ENCODE measurements around the gene CCDC88C. TPM values are rescaled to one million over a fixed set of nuclear protein-coding genes. Genes with fewer than 3 reads are reported as not detected.
"Not testable (repeated sequence)": the region's sequence is repeated elsewhere in the genome, so short reads cannot be mapped to it uniquely, and the experiment has no call there.

CCDC88C gene
- polyA plus RNA-seq, 12 donors: 8.9 to 30.9 (median 13.1) TPM; not detected in 1

DNA sequence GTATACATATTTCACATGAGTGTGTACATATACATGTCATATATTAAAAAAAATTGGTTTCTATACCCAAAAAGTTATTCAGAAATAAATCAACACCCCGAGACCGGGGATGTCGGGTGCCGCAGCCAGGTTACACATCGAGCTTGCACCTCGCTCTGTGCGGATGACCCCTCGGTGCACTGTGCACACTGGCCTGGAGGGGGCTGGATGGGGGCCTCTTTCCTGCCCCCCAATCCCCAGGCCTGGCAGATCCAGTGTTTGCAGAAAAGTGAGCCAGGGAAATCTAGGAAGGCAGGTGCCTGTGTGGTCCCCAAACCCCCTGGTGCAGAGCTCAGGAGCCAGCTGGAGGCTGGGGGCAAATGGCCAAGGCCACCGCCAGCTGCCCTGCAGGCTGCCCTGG lies 146.0 kb downstream of the CCDC88C start:
- no peak for DNase-seq

DNA sequence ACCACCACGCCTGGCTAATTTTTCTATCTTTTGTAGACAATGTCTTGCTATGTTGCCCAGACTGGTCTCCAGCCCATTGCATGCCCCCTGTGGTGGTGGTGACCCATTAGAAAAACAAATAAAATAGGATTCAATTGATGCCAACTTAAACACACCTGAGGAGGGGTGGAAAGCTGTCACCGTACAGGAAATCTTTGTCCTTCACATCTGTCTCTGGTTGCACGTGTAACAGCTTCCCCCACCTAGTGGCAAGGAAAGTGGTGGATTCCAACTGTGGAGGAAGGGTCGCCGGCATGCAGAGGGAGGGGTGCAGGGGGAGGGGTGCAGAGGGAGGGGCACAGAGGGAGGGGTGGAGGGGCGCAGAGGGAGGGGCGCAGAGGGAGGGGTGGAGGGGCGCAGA lies 147.0 kb downstream of the CCDC88C start:
- no peak for DNase-seq

DNA sequence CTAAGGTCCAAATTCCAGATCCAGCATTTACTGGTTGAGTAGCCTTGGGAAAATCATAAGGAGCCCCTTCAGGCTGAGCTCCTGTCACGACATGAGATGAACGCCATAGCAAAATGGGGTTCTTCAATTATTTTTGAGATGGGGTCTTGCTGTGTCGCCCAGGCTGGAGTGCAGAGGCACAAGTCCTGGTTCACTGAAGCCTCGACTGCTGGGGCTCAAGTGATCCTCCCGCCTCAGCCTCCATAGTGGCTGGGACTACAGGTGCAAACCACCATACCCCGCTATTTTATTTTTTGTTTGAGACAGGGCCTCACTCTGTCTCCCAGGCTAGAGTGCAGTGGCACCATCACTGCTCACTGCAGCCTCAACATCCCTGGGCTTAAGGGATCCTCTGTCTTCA lies 147.4 kb downstream of the CCDC88C start:
- DNase-seq: no peak

DNA sequence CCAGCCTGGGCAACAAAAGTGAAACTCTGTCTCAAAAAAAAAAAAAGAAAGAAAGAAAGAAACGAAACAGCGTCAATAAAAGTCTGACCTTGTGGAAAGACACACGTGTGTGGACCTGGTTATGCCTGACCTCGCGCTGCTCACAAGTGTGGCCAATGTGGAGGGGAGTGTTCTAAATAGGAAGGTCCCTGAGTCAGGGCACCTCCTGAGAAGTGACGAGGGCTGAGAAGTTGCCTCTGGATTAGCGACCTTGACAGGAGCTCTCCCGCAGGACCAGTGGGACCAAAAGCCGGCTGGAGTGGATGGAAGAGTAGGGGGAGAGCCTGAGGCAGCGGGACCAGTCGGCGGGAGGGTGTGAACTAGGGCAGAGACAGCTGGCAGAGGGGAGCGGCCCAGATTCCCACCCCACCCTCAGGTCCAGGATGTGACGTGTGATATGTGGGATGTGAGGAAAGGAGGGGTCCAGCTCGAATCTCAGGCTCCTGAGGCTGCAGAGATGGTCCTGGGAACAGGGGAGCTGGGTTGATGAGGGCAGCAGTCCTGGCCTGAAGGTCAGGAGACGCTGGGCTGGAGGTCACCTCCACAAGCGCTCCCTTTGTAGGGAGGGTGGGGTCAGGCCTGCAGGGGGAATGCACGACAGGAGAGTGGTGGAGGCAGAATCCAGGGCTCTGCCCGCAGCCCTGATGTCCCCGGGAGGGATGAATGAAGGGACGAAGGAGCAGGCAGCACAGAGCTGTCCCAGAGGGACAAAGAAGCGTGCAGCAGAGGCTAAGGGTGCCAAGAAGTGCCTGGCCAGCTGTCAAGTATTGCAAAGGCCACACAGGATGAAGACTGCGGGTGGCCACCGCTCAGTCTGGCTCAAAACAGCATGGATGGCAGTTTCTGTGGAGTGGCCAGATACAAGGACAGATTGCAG lies 148.3 kb downstream of the CCDC88C start:
- no peak for DNase-seq

DNA sequence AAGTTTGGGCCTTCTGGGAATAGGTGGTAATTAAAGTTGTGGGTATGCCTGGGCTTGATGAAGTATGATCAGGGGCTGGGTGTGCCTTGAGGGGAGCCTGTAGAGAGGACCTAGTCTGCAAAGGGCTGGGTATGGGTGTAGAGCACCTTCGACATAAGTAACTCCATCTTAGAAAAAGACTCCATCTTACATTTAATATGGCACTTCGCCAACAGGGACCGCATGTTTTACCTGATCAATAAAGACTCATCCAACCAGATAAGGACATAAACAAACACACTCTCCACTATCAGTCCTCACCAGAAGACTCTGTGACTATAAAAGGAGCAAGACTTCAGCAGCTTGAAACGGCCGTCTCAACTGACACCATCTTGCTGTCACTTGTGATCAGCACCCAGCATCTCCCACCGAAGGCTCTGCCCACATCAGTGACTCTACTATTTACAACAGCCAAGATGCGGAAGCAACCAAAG lies 149.6 kb downstream of the CCDC88C start:
- DNase-seq: no peak

DNA sequence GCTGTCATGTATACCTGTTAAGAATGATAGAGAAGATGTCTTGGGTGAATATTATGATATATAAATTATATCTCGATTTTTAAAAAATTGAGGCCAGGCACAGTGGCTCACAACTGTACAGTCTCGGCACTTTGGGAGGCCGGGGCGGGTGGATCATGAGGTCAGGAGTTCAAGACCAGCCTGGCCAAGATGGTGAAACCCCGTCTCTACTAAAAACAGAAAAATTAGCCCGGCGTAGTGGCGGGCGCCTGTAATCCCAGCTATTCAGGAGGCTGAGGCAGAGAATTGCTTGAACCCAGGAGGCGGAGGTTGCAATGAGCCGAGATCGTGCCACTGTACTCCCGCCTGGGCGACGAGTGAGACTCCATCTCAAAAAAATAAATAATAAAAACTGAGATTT lies 151.3 kb downstream of the CCDC88C start:
- DNase-seq: not testable (repeated sequence)

DNA sequence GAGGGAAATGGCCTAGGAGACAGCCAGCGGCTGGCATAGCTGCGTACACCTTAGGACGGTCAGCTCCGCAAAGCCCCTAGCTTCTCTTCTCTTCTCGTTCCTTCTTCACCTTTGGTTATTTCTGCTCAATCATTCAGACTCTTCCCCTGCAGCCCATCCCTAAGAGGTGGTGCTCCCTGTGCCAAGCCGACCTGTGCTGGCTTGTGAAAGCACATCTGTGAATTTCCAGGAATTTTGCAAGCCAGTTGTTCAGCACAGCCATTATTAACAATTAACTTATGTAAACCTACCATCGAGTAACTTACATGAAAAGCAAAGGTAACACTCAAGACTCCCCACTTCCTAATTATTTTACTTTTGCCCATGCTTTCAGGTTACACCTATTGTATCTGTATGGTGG lies 152.2 kb downstream of the CCDC88C start:
- no peak for DNase-seq

DNA sequence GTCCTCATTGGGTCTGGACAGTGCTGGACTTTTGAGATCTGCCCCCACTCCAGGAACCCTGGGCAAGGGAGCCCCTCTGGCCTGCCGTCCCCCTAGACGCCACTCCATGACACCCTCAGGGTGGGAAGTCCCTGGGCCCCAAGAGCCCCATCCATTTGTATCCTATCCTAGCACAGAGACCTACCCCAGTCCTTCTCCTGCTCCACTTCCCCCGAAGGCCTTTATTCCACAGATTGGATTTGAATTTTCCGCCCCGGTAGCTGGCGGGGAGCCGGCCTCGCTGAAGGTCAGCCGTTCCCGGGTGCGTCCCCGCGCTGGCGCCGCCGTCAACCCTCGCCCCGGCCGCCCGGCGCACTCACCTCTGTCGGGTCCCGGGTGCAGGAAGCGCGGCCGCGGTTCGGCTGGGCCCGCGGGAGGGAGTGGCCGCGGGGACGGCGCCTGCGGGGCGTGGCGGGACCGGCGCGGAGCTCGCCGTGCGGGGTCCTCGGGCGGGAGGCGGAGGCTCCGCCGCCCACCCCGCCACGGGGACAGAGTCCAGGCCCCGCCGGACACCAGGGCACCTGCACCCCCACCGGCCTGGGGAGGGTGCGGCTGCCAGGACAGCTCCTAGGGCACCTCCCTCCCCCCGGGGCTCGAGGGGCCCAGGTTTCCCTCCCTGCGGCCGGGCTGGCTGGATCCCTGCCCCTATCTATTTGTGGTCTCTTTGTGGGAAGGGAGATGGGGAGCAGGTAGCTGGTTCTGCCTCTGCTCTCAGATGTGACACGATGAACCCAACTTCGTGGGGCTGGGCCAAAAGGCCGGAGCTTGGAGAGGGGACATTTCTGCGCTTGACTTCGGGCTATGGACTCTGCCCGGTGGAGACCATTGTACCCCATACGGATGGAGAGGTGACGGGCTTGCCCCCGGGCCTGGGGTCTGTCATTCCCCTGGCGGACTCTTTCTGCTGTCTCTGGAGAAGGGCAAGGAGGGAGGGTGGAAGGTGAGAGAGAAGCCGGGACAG lies 153.2 kb downstream of the CCDC88C start:
- no peak for DNase-seq

DNA sequence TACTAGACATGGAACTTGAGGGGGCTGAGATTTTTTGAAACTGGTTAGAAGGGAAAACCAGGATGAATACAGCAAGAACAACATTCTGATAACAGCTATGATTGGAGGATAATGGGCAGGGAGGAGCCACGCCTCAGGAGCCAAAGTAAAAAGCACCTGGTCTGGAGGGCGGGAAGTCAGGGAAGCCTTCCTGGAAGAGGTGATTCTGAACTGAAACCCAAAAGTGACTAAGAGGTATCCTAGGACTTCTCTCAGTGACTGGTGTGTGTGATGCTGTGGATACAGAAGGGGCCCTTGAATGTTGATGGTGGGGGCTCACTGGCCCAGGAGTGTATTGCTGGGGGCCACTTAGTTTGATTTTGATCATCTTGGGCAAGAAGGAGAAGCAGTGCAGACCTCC lies 154.3 kb downstream of the CCDC88C start:
- no peak for DNase-seq

DNA sequence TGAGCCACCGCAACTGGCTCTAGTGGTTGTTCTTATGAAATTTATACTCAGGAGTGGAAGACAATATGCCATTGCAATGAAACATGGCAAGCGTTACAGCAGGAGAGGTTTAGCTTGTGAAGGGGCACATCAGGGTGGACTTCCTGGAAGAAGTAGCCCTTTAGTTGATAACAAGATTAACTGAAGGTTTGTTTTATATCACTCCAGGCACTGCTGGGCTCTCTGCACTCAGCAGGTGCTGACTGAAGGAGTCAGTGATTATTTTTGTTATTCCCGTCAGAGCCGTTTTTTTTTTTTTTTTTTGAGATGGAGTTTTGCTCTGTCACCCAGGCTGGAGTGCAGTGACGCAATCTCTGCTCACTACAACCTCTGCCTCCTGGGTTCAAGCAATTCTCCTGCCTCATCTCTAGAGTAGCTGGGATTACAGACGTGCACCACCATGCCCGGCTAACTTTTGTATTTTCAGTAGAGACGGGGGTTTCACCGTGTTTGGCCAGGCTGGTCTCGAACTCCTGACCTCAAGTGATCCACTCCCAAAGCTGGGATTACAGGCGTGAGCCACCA lies 155.6 kb downstream of the CCDC88C start:
- no peak for DNase-seq

DNA sequence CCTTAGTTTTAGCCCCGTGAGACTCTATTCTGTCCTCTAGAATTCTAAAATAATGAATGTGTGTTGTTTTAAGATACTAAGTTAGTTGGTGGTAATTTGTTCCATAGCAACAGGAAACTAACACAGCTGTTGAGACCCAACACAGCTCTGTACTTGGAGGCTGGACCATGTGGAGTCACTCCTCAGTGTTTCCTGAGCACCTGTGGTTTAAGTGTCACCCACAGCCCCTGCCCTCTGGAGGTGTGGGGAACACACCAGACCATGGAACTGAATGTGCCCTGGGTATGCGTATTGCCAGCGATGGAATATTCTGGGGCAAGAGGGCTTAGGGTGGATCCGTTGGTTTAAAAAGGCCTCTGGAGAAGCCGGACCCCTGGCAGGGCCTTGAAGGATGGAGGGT lies 156.5 kb downstream of the CCDC88C start:
- DNase-seq: no peak

DNA sequence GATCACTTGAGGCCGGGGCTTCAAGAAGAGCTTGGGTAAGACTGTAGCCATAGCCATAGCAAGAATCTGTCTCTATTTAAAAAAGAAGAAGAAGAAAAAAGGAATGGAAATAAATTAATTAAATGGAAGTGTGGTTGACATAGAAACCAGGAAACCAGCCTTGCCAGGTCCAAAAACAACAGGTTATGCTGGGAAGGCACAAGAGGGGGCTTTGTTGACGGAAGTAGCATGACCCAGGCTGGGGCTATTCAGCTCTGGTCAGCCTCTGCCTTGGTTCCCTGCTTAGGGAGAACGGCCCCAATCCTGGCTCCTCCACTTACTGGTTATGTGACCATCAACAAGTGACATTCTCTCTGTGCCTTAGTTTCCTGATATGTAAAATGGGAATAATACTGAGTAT lies 158.7 kb downstream of the CCDC88C start:
- DNase-seq: no peak

DNA sequence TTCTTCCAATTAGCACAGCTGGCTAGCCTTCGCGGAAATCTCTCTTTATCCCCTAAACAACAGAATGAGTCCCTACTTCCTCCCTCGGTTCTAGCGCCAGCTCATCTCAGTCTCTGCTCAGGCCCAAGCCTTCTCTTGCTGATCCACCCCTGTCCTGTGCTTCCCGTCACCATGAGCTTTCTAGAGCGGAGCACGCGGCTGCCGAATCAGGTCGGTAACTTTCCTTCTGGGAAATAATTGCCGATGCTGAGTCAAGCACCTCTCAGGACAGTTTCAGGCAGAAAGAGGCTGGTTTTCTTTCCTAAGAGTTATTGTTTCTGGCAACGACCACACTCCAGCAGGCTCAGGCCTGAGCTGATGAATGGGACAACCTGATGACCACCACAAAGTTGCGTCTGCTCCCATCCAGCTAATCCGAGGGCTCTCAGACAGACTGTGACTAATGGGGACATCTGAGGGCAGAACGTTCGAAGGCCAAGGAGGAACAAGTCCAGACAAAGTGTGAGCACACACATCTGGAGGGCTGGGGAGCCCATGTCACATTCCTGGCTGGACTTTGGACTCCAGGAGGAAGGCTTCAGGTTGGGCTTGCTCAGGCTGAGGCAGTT lies 159.5 kb downstream of the CCDC88C start:
- no peak for DNase-seq

DNA sequence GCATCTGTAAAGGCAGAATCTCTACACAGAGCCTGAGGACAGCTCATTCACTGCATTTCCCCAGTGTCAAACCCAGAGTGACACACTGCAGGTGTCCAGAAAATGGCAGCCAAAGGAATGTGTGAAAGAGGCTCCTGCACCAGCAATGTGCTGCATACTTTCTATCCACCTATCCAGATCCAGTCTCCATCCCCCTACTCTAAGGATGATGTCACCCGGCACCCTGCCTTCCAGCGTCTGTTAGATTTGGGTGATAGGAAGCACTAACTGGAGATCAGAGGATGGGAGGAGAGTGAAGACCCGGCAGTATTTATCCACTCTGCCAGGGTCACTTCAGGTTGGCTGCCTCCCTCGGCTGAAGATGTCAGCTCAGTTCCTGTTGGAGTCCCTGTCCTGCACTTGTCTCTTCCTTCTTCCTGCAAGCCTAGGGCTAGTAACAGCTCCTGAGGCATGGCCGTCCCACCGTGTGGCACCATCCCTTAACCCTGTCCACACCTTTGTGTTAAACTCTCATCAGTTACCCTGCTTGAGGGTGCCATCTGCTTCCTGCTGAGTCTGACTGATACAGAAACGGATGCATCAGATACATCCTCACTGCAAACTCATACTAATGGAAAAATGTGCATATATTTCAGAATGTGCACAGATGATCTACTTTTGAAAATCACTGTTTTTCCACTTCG lies 160.2 kb downstream of the CCDC88C start:
- no peak for DNase-seq

DNA sequence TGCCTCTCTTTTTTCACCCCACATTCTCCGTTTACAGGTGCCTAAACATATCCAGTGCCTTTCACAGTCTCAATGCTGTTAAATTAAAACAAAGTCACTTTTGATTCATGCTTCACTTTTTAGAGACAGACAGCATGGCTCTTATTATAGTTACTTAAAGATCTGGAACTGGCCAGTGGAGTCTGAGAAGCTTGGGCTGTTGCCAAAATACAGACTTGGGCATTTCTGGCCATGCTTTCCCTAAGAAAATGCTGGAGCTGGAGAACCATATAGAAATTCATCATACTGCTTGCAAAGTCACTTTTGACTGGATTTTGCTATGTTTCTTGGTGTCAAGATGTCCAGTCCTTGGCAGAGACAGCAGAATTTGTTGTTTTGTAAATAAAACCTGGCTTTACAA lies 161.0 kb downstream of the CCDC88C start:
- DNase-seq: no peak

DNA sequence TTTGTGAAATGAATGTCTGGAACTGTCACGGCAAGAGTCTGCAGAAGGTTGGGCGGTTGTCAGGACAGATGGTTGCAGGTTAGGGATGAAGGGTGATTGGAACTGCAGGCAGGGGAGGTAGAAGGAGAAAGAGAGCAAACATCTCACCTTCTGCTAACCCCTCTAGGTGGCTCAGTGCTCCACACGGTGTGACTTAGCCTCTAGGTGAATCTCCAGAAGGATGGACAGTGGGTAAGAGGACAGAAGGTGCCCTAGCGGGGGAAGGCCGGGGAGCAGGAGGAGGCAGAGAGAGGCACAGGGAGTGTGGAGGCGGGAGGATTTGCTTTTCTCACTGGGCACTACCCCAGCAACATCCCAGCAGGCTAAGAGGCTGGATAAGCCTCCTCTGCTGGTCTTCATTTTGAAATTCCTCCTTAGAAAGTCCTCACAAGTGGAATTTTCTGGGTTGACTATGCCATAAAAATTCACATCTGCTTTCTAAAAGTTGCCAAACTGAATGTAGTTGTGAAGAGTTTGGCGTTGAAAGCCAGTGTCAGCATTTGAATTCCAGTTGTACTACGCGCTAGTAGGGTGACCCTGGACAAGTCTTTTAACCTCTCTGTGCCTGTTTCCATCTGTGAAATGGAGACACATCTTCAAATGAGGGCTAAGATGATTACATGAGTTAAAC lies 162.5 kb downstream of the CCDC88C start:
- no peak for DNase-seq

DNA sequence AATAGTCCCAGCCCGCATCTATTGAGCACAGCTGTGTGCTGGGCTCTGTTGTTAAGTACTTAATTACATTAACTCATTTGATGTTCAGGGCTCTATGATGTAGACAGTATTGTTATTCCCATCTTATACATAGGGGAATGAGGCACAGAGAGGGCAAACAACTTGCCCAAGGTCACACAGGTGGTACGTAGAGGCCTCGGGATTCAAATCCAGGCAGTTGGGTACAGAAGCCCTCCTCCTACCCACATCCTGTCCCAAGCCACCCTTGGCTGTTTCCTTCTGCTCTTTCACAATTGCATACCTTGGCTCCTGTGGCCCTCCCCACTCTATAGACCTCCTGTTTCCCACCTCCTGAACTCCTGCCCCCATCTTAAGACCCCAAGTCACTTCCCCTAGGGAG lies 163.2 kb downstream of the CCDC88C start:
- no peak for DNase-seq

DNA sequence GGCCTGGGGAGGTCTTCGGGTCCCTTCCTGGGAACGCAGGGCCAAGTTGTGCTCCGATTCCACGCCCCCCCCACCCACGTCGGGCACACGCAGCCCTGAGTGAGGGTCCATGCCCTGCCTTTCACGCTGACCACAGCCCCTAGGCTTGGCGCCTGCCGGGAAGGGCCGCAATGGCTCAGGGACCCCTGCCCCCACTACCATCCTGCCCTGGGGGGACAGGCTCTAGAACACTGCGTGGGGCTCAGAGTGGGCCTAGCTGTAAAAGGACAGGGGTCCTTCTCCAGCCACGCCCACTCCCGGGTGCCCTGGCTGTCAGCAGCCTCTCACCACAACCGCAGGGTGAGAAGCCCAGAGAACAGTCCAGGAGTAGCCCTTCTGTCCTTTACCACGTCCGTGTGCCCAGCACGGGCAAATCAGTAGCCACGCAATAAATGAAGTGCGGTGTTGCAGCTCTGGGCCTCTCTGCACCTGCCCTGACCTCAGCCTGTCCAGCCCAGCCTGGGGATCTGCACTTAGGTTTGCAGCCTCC lies 163.8 kb downstream of the CCDC88C start:
- no peak for DNase-seq

DNA sequence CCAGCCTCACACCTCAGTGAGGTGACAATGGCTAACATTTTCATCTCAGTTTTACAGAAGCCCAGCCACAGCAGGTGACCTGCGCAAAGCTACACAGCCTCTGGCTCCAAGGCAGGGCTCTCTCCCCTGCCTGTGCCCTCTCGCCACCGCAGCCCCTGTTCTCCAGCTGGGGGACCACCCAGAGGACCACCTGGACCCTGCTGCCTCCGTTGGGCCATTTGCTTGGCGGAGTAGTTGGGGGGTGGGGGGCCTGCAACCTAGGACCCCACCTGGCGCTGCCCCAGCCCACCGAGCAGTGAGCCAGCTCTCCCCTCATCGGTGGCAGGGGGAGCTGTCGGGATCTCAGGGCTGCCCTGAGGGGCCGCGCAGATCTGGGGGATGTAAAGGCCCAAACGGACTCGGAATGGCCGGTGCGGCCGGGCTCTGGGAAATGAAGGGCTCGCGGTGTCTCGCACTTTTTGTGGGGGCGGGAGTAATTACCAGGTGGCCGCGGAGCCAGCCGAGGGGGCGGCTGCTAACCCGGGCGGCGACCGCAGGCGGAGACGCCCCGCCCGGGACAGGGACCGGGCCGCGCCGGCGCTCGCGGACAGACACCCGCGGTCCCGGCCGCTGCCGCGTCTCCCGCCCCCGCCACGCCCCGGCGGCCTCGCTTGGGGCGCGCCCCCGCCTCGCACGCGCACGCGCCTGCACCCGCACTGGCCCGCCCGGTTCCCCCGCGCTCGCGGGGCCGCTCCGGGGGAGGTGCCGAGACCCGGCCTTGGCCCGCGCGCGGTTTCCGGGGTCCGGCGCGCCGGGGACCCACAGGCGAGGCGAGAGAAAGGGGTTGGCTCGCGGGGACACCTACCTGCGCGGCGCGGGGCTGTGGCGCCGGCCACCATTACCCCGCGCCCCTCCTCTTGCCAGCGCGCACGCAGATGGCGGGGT lies 164.5 kb downstream of the CCDC88C start:
- DNase-seq: no peak
